Measurements from ENCODE around the gene IFNAR1. TPM values are rescaled to one million over a fixed set of nuclear protein-coding genes. Genes with fewer than 3 reads are reported as not detected.
A peak's percentile ranks its signal among the peaks of the same experiment; 100 is the strongest.

Gene IFNAR1
- total RNA-seq: 64.5 TPM
- long read RNA-seq, full-length matches to known transcripts: 38 of 61 reads
- long read RNA-seq, partial matches to known transcripts: 2 of 61 reads
- long read RNA-seq, other reads (novel, unspliced or antisense): 21 of 61 reads

GRCh38 chr21:33324291-33325221 lies at the start of gene IFNAR1:
Gene IFNAR1, plus strand, starts transcription at chr21:33324970. Its CDS starts 86 bp downstream, at chr21:33325056.
- intact Hi-C loops (cut with DNase I): no loop called here
- DNase-seq (peak; percentile 100), ATAC-seq (peak; percentile 99 to 100)
- TF ChIP-seq, protein P1, sequence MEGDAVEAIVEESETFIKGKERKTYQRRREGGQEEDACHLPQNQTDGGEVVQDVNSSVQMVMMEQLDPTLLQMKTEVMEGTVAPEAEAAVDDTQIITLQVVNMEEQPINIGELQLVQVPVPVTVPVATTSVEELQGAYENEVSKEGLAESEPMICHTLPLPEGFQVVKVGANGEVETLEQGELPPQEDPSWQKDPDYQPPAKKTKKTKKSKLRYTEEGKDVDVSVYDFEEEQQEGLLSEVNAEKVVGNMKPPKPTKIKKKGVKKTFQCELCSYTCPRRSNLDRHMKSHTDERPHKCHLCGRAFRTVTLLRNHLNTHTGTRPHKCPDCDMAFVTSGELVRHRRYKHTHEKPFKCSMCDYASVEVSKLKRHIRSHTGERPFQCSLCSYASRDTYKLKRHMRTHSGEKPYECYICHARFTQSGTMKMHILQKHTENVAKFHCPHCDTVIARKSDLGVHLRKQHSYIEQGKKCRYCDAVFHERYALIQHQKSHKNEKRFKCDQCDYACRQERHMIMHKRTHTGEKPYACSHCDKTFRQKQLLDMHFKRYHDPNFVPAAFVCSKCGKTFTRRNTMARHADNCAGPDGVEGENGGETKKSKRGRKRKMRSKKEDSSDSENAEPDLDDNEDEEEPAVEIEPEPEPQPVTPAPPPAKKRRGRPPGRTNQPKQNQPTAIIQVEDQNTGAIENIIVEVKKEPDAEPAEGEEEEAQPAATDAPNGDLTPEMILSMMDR (IDR thresholded peaks at IDR 0.05): no peak
- H3K27ac ChIP-seq: peak within 1 kb of the TSS; percentile 100
- H3K36me3 ChIP-seq: no peaks in the 10 kb centered on the region
- H3K4me3 ChIP-seq: peak within 1 kb of the TSS; percentile 99
- H3K9me3 ChIP-seq: no peaks in the 10 kb centered on the region
- peaks cover 31% of the 10 kb centered on the region for H3K4me1 ChIP-seq
- no peaks in the 10 kb centered on the region for H3K27me3 ChIP-seq (ENCODE audit: low read depth)

GRCh38 chr21:33278721-33279120 lies 46.0 kb upstream of the IFNAR1 start:
- no peak overlapping the region for H3K4me3 ChIP-seq
- H3K9me3 ChIP-seq: no peaks in the 10 kb centered on the region
- DNase-seq (no peak), ATAC-seq (no peak)
- no peaks in the 10 kb centered on the region for H3K27me3 ChIP-seq (ENCODE audit: low read depth)
- no peak overlapping the region for H3K27ac ChIP-seq
- TF ChIP-seq, protein P1 (IDR thresholded peaks at IDR 0.05): no peak
- intact Hi-C loops (cut with DNase I): no loop called here
- H3K36me3 ChIP-seq: peaks cover 86% of the 10 kb centered on the region
- H3K4me1 ChIP-seq: no peaks in the 10 kb centered on the region

GRCh38 chr21:33279330-33279820 lies 45.4 kb upstream of the IFNAR1 start:
- no peak overlapping the region for H3K4me3 ChIP-seq
- DNase-seq (no peak), ATAC-seq (no peak)
- no peaks in the 10 kb centered on the region for H3K9me3 ChIP-seq
- H3K36me3 ChIP-seq: peaks cover 86% of the 10 kb centered on the region
- TF ChIP-seq, protein P1 (IDR thresholded peaks at IDR 0.05): no peak
- no peak overlapping the region for H3K27ac ChIP-seq
- intact Hi-C loops (cut with DNase I): no loop called here
- H3K27me3 ChIP-seq (ENCODE audit: low read depth): no peaks in the 10 kb centered on the region
- no peaks in the 10 kb centered on the region for H3K4me1 ChIP-seq

- Histone ChIP-seq H3K9me3 (no peaks in the 10 kb centered on the region), H3K4me3 (no peak overlapping the region), H3K27ac (no peak overlapping the region), H3K36me3 (peaks cover 88% of the 10 kb centered on the region), H3K27me3 (ENCODE audit: low read depth) (no peaks in the 10 kb centered on the region), H3K4me1 (peaks cover 5% of the 10 kb centered on the region)
- no peak for DNase-seq
- intact Hi-C loops (cut with DNase I): no loop called here
- ATAC-seq: no peak
- TF ChIP-seq, protein P1 (IDR thresholded peaks at IDR 0.05): no peak
These were observed 43.6 kb upstream of the IFNAR1 start for GRCh38 chr21:33281096-33281652.

DNA sequence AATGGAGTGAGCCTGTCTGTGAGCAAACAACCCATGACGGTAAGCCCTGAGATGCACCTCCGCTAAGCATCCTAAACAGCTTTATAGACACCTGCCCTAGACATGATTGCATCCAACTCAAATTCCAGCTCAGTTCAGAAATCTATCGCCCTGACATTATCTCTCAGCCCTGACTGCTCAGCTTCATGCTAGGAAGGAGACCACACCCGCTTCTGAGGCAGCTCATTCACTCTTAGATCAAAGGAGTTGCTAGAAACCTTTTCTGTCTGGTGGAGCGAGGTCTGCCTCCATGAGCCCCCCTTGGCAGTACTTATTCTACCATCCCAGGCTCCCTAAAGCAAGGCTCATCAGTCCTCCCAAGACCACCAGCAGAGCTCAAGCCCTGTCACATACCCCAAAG lies 41.6 kb upstream of the IFNAR1 start:
- TF ChIP-seq, protein P1 (IDR thresholded peaks at IDR 0.05): no peak
- H3K4me1 ChIP-seq: peaks cover 24% of the 10 kb centered on the region
- H3K4me3 ChIP-seq: no peak overlapping the region
- no peaks in the 10 kb centered on the region for H3K9me3 ChIP-seq
- no peak overlapping the region for H3K27ac ChIP-seq
- H3K27me3 ChIP-seq (ENCODE audit: low read depth): no peaks in the 10 kb centered on the region
- intact Hi-C loops (cut with DNase I): no loop called here
- ATAC-seq (no peak), DNase-seq (no peak)
- peaks cover 84% of the 10 kb centered on the region for H3K36me3 ChIP-seq

Data from lower lobe of right lung (tissue), 2 donors.